ENCODE results near the gene TTLL9.

DNA sequence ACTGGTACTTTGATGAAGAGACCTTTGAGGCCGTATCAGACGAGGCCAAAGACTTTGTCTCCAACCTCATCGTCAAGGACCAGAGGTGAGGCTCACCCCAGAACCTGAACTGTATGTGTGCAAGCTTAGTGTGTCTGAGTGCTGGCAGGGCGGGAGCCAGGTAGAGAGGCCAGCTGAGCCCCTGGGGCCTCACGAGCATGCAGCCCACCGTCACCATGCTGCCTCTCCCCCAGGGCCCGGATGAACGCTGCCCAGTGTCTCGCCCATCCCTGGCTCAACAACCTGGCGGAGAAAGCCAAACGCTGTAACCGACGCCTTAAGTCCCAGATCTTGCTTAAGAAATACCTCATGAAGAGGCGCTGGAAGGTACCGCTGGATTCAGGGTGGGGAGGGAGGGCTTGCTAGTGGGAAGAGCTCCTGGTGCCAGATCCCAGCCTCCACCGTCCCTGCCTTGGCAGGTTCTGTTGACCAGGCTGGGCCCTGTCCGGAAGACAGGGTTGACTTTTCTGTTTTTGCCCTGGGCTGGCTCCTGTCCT lies 38.6 kb upstream of the TTLL9 start:
- TF ChIP-seq, protein P1, sequence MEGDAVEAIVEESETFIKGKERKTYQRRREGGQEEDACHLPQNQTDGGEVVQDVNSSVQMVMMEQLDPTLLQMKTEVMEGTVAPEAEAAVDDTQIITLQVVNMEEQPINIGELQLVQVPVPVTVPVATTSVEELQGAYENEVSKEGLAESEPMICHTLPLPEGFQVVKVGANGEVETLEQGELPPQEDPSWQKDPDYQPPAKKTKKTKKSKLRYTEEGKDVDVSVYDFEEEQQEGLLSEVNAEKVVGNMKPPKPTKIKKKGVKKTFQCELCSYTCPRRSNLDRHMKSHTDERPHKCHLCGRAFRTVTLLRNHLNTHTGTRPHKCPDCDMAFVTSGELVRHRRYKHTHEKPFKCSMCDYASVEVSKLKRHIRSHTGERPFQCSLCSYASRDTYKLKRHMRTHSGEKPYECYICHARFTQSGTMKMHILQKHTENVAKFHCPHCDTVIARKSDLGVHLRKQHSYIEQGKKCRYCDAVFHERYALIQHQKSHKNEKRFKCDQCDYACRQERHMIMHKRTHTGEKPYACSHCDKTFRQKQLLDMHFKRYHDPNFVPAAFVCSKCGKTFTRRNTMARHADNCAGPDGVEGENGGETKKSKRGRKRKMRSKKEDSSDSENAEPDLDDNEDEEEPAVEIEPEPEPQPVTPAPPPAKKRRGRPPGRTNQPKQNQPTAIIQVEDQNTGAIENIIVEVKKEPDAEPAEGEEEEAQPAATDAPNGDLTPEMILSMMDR (IDR thresholded peaks at IDR 0.05), result no peak
- no peak for TF ChIP-seq POLR2A (IDR thresholded peaks at IDR 0.05)

Measured in breast epithelium (tissue), 3 donors.